ENCODE results near the gene HPSE2. TPM values are rescaled to one million over a fixed set of nuclear protein-coding genes. Genes with fewer than 3 reads are reported as not detected.
A peak's percentile ranks its signal among the peaks of the same experiment; 100 is the strongest.

The HPSE2 gene
- total RNA-seq, 1 donor from 2014 or later = 18.3 TPM

GRCh38 chr10:98488669-98489430 is 746.8 kb downstream of the HPSE2 start:
- DNase-seq = no peak

GRCh38 chr10:98487649-98488048 is 748.0 kb downstream of the HPSE2 start:
- no peak for DNase-seq

GRCh38 chr10:98486421-98486820 is 749.2 kb downstream of the HPSE2 start:
- DNase-seq = peak; percentile 62

GRCh38 chr10:98485959-98486358 is 749.7 kb downstream of the HPSE2 start:
- DNase-seq = no peak

GRCh38 chr10:98483658-98484057 is 752.0 kb downstream of the HPSE2 start:
- DNase-seq = no peak

GRCh38 chr10:98482096-98482495 is 753.6 kb downstream of the HPSE2 start:
- DNase-seq = no peak

- no peak for DNase-seq
These were observed 754.2 kb downstream of the HPSE2 start for GRCh38 chr10:98481404-98481945.

- DNase-seq = no peak
These were observed 757.0 kb downstream of the HPSE2 start for GRCh38 chr10:98478430-98479222.

- no peak for DNase-seq
These were observed 757.8 kb downstream of the HPSE2 start for GRCh38 chr10:98477861-98478260.

- no peak for DNase-seq
These were observed 761.0 kb downstream of the HPSE2 start for GRCh38 chr10:98474628-98475027.

- no peak for DNase-seq
These were observed 763.5 kb downstream of the HPSE2 start for GRCh38 chr10:98472196-98472595.

GRCh38 chr10:98470850-98471249 is 764.8 kb downstream of the HPSE2 start:
- DNase-seq = no peak

GRCh38 chr10:98469001-98469931 is 766.4 kb downstream of the HPSE2 start:
- no peak for DNase-seq

GRCh38 chr10:98467506-98468318 is 767.9 kb downstream of the HPSE2 start:
- peak; percentile 93 for DNase-seq

GRCh38 chr10:98466861-98467505 is 768.7 kb downstream of the HPSE2 start:
- no peak for DNase-seq

- no peak for DNase-seq
These were observed 769.8 kb downstream of the HPSE2 start for GRCh38 chr10:98465866-98466265.

- DNase-seq = no peak
These were observed 771.5 kb downstream of the HPSE2 start for GRCh38 chr10:98463976-98464754.

- DNase-seq = no peak
These were observed 772.6 kb downstream of the HPSE2 start for GRCh38 chr10:98463016-98463415.

- DNase-seq = no peak
These were observed 774.2 kb downstream of the HPSE2 start for GRCh38 chr10:98461500-98461842.

Data from tongue (tissue), 2 donors.